ENCODE results near the gene LYPD5.

DNA sequence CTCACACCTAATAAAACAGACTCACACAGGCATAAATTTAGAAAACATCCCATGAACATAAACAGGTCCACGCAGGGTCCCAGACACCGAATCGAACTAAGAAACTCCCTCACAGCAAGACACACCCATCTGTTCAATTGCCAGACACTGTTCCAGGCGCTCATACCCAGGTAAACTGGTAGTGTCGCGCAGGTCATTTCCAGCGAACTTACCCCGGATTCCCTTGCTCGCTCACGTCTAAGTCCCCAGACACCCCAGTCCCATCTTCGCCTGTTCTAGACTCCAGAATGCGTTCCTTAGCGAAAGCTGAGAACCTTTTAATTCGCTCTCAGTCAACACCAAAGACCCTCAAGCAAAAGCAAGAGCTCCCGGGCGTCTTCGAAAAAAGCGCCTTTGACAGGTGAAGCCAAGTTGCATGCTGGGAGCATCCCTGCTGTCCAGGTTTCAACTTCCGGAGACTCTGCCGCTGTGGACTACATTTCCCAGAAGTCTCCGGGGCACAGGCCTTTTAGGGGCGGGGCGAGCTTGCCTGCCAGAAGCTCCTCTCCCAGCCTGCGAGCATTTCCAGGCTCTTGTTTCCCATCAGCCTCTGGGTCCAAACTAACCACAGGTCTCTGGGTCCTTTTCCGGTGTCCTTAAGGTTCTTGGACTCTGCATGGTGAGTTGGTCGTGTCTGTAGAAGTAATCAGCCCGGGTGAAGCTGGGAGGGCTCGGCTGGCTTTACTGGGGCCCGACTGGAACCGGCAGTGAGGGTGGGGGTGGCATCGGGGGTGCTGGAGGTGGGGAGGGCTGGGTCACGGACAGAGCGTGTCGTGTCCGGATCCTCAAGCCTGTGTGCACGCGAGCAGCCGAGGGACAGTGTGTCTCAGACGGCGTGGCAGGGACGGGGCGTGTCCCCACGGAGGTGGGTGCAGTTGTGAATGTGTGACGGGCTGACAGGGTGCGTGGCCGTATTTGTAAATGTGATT is 24.8 kb upstream of the LYPD5 start, which contains the start of gene ZNF283:
- TF ChIP-seq, protein P1, sequence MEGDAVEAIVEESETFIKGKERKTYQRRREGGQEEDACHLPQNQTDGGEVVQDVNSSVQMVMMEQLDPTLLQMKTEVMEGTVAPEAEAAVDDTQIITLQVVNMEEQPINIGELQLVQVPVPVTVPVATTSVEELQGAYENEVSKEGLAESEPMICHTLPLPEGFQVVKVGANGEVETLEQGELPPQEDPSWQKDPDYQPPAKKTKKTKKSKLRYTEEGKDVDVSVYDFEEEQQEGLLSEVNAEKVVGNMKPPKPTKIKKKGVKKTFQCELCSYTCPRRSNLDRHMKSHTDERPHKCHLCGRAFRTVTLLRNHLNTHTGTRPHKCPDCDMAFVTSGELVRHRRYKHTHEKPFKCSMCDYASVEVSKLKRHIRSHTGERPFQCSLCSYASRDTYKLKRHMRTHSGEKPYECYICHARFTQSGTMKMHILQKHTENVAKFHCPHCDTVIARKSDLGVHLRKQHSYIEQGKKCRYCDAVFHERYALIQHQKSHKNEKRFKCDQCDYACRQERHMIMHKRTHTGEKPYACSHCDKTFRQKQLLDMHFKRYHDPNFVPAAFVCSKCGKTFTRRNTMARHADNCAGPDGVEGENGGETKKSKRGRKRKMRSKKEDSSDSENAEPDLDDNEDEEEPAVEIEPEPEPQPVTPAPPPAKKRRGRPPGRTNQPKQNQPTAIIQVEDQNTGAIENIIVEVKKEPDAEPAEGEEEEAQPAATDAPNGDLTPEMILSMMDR (IDR thresholded peaks at IDR 0.05; ENCODE audit: borderline replicate concordance, extremely low read depth, low read length, poor library complexity, severe bottlenecking), result no peak
- TF ChIP-seq EZH2 (IDR thresholded peaks at IDR 0.05; ENCODE audit: borderline replicate concordance, low read depth, low read length, severe bottlenecking), result no peak

Measured in DND-41 (cell line).